Measurements from ENCODE around the gene SYCP2L. TPM values are rescaled to one million over a fixed set of nuclear protein-coding genes. Genes with fewer than 3 reads are reported as not detected.
"Not testable (repeated sequence)": the region's sequence is repeated elsewhere in the genome, so short reads cannot be mapped to it uniquely, and the experiment has no call there.

Gene SYCP2L
- total RNA-seq, 4 donors from 2014 or later, result 0.78 to 4.5 (median 1.8) TPM

DNA sequence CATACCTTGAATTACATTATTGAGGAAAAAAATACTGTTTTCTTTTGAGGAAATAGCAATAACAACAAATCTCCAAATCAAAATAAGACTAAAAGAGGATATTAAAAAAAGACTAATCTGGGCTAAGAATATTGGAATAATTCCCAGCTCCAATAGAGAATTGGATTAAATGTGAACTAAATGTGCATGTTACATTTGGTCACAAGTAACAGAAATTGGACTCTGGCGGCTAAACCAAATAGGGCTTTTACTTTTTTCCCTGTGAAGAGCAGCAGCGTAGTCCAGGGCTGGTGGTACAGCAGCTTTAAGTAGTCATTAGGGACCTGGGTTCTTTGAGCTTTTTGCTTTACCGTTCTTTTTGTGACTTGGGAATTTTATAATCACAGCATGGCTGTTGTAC, 85.3 kb downstream of the SYCP2L start:
- Histone ChIP-seq H3K27me3 (no peaks in the 10 kb centered on the region), H3K4me1 (no peaks in the 10 kb centered on the region), H3K4me3 (replicated peaks in 1 of 3) (no peak overlapping the region), H3K36me3 (no peaks in the 10 kb centered on the region), H3K27ac (no peak overlapping the region), H3K9me3 (no peaks in the 10 kb centered on the region)
- no peak for TF ChIP-seq POLR2A (IDR thresholded peaks at IDR 0.05)
- TF ChIP-seq, protein P1, sequence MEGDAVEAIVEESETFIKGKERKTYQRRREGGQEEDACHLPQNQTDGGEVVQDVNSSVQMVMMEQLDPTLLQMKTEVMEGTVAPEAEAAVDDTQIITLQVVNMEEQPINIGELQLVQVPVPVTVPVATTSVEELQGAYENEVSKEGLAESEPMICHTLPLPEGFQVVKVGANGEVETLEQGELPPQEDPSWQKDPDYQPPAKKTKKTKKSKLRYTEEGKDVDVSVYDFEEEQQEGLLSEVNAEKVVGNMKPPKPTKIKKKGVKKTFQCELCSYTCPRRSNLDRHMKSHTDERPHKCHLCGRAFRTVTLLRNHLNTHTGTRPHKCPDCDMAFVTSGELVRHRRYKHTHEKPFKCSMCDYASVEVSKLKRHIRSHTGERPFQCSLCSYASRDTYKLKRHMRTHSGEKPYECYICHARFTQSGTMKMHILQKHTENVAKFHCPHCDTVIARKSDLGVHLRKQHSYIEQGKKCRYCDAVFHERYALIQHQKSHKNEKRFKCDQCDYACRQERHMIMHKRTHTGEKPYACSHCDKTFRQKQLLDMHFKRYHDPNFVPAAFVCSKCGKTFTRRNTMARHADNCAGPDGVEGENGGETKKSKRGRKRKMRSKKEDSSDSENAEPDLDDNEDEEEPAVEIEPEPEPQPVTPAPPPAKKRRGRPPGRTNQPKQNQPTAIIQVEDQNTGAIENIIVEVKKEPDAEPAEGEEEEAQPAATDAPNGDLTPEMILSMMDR (IDR thresholded peaks at IDR 0.05), result no peak
- intact Hi-C loops (cut with DNase I), result no loop called here
- WGBS, 2 donors, result 79 to 80% methylated on average over 3 of the region's 3 CpGs
- no peak for DNase-seq

DNA sequence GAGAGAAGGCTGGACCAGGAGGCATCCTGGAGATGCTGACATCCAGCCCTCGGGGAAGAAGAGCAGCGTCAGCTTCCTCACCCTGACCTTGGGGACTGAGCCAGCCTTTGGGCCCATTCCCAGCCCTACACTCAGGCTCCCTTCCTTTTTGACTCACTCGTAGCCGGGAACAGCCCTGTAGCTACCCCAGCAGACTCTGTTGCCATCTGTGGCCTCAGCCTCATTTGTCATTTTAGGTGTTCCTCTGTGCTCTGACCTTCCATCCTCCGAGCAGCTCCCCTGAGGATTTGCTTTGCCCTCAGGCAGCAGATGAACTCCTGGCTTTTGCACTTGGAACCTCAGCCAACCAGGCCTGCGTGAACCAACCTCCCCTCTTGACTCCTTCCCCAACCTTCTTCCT, 89.7 kb downstream of the SYCP2L start:
- no peak for DNase-seq
- 79 to 80% methylated on average over 6 of the region's 6 CpGs for WGBS, 2 donors

DNA sequence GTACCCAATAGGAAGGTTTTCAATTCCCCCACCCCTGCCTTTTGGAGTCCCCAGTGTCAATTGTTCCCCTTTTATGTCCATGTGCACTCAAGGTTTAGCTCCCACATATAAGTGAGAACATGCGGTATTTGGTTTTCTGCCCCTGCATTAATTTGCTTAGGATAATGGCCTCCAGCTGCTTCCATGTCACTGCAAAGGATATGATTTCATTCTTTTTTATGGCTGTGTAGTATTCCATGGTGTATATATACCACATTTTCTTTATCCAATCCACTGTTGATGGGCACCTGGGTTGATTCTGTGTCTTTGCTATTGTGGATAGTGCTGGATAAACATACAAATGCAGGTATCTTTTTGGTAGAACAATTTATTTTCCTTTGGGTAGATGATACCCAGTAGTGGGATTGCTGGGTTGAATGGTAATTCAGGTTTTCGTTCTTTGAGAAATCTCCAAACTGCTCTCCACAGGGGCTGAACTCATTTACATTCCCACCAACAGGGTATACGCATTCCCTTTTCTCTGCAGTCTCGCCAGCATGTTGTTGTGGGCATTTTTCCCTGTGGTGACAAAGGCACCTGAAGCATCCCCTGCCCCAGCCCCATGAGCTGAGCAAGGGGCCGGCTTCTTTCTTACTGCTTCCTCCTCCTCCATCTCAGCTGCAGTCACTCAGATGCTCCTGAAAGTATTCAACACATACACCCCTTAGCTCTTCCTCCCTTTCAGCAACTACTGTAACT, 90.5 kb downstream of the SYCP2L start:
- Histone ChIP-seq H3K4me3 (replicated peaks in 1 of 3) (no peak overlapping the region), H3K9me3 (no peaks in the 10 kb centered on the region), H3K27ac (no peak overlapping the region), H3K36me3 (no peaks in the 10 kb centered on the region), H3K27me3 (no peaks in the 10 kb centered on the region), H3K4me1 (no peaks in the 10 kb centered on the region)
- TF ChIP-seq, protein P1 (IDR thresholded peaks at IDR 0.05), result no peak
- no peak for TF ChIP-seq POLR2A (IDR thresholded peaks at IDR 0.05)
- WGBS, 2 donors, result 88 to 94% methylated on average over 5 of the region's 5 CpGs
- intact Hi-C loops (cut with DNase I), result no loop called here
- DNase-seq, result no peak

More for the DNA sequence above, 89.7 kb downstream of the SYCP2L start:
- H3K36me3 ChIP-seq, result no peaks in the 10 kb centered on the region
- no peak for TF ChIP-seq POLR2A (IDR thresholded peaks at IDR 0.05)
- TF ChIP-seq, protein P1 (IDR thresholded peaks at IDR 0.05), result no peak
- intact Hi-C loops (cut with DNase I), result no loop called here
- H3K27ac ChIP-seq, result no peak overlapping the region
- H3K9me3 ChIP-seq, result no peaks in the 10 kb centered on the region
- no peaks in the 10 kb centered on the region for H3K4me1 ChIP-seq
- H3K27me3 ChIP-seq, result no peaks in the 10 kb centered on the region
- no peak overlapping the region for H3K4me3 ChIP-seq (replicated peaks in 1 of 3)

DNA sequence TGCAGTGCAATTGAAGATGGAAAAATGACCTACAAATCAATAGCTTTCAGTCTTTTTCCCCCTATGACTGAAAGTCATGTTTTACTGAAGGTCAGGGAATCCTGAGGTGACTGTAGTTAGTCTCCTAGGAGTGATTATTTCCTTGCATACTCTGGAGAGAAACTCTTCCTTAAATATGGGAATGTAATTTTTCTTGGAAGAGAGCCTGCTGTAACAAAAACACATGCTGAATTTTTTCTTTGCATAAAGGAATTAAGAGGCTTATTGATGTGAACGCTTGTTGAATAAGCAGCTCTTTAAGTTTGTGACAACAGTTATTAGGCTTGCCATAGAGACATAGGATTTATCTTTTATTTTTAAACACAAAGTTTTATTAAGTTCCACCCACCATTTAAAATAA, 92.8 kb downstream of the SYCP2L start:
- TF ChIP-seq POLR2A (IDR thresholded peaks at IDR 0.05), result no peak
- TF ChIP-seq, protein P1 (IDR thresholded peaks at IDR 0.05), result no peak
- 85 to 92% methylated on average over 1 of the region's 1 CpG for WGBS, 2 donors

DNA sequence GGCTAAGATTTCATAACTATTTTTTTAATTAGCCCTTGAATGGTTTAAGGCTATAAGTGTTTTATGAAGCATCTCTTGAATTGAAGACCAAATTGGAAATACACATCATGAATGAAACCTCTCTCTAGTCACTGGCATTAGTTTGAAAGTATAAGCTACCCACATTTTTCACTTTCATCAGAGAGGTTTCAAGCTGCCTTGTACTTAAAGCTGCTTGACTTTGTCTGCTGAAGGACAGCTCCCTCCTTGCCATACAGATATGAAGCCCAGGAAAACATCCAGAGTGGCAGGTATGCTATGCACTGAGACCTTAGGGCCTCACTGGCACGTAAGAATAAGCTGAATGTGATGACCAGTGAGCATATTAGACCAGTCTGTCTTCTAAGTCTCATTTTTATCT, 94.6 kb downstream of the SYCP2L start:
- intact Hi-C loops (cut with DNase I), result no loop called here
- 96 to 100% methylated on average over 1 of the region's 1 CpG for WGBS, 2 donors
- TF ChIP-seq, protein P1 (IDR thresholded peaks at IDR 0.05), result no peak
- no peak for TF ChIP-seq POLR2A (IDR thresholded peaks at IDR 0.05)
- Histone ChIP-seq H3K9me3 (no peaks in the 10 kb centered on the region), H3K36me3 (no peaks in the 10 kb centered on the region), H3K27me3 (no peaks in the 10 kb centered on the region), H3K27ac (no peak overlapping the region), H3K4me1 (no peaks in the 10 kb centered on the region), H3K4me3 (replicated peaks in 1 of 3) (no peak overlapping the region)
- no peak for DNase-seq

More for the DNA sequence above, 92.8 kb downstream of the SYCP2L start:
- H3K36me3 ChIP-seq, result no peaks in the 10 kb centered on the region
- DNase-seq, result no peak
- H3K4me1 ChIP-seq, result no peaks in the 10 kb centered on the region
- no peaks in the 10 kb centered on the region for H3K27me3 ChIP-seq
- no peaks in the 10 kb centered on the region for H3K9me3 ChIP-seq
- no peak overlapping the region for H3K4me3 ChIP-seq (replicated peaks in 1 of 3)
- intact Hi-C loops (cut with DNase I), result no loop called here
- H3K27ac ChIP-seq, result no peak overlapping the region

DNA sequence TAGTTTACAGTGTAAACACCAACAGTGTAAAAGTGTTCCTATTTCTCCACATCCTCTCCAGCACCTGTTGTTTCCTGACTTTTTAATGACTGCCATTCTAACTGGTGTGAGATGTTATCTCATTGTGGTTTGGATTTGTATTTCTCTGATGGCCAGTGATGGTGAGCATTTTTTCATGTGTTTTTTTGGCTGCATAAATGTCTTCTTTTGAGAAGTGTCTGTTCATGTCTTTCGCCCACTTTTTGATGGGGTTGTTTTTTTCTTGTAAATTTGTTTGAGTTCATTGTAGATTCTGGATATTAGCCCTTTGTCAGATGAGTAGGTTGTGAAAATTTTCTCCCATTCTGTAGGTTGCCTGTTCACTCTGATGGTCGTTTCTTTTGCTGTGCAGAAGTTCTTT, 98.1 kb downstream of the SYCP2L start:
- intact Hi-C loops (cut with DNase I); H3K4me1 ChIP-seq; H3K27ac ChIP-seq; H3K36me3 ChIP-seq; DNase-seq; H3K9me3 ChIP-seq; H3K4me3 ChIP-seq (replicated peaks in 1 of 3); H3K27me3 ChIP-seq: not testable (repeated sequence)
- WGBS, 2 donors, result 89 to 96% methylated on average over 2 of the region's 2 CpGs
